Mesenchymal stem cell (in vitro differentiated cells and primary cell): Measurements from ENCODE around the gene CEP170B.

ENCODE experiments used
- DNase-seq: peaks from one replicate; pipeline ENCODE4 v3.0.0-alpha.2; 2013
- H2AFZ ChIP-seq: one replicate; pipeline ENCODE4 v1.6.1; 2013; ENCODE audit warnings: low read depth, mild to moderate bottlenecking, control low read depth, inconsistent platforms, low read length, moderate library complexity
- H2AK5ac ChIP-seq: 2 replicates; pipeline ENCODE4 v1.6.1; 2013; ENCODE audit warnings: low read length, moderate library complexity, mild to moderate bottlenecking, inconsistent platforms; ENCODE audit not compliant: severe bottlenecking
- H2BK120ac ChIP-seq: one replicate; pipeline ENCODE4 v1.6.1; 2013; ENCODE audit warnings: low read depth, mild to moderate bottlenecking, inconsistent platforms, low read length, moderate library complexity
- H2BK12ac ChIP-seq, 2 experiments: one replicate each; pipeline ENCODE4 v1.6.1; 2013; ENCODE audit warnings: inconsistent platforms in 2 of 2, low read length in 2 of 2, mild to moderate bottlenecking in 2 of 2, moderate library complexity in 2 of 2, control low read depth in 1 of 2
- H2BK15ac ChIP-seq: one replicate; pipeline ENCODE4 v1.6.1; 2013; ENCODE audit warnings: mild to moderate bottlenecking, low read depth, inconsistent platforms; ENCODE audit not compliant: poor library complexity, severe bottlenecking
- H2BK5ac ChIP-seq: 2 replicates; pipeline ENCODE4 v1.6.1; 2013; ENCODE audit warnings: low read depth, mild to moderate bottlenecking, low read length, control low read depth, inconsistent platforms; ENCODE audit not compliant: poor library complexity, severe bottlenecking
- H3K14ac ChIP-seq, 2 experiments: one replicate each; pipeline ENCODE4 v1.6.1; 2013; ENCODE audit warnings: inconsistent platforms in 2 of 2, low read length in 2 of 2, control low read depth in 1 of 2, mild to moderate bottlenecking in 1 of 2, moderate library complexity in 1 of 2
- H3K18ac ChIP-seq, 2 experiments: one replicate each; pipeline ENCODE4 v1.6.1; 2013; ENCODE audit warnings: inconsistent platforms in 2 of 2, low read length in 2 of 2, control low read depth in 1 of 2, low read depth in 1 of 2, mild to moderate bottlenecking in 1 of 2
- H3K23ac ChIP-seq, 2 experiments: one replicate each; pipeline ENCODE4 v1.6.1; 2013; ENCODE audit warnings: inconsistent platforms in 2 of 2, low read length in 2 of 2, mild to moderate bottlenecking in 2 of 2, moderate library complexity in 2 of 2, control low read depth in 1 of 2
- H3K27ac ChIP-seq: 2 replicates; pipeline ENCODE4 v1.5.1; 2013; ENCODE audit warnings: mild to moderate bottlenecking, moderate library complexity, low read length, control low read depth, inconsistent platforms; ENCODE audit not compliant: poor library complexity, severe bottlenecking
- H3K27me3 ChIP-seq, 2 experiments: 2 replicates each; pipeline versions ENCODE4 v1.6.1 to v1.7.0; 2013; ENCODE audit warnings: low read length in 2 of 2, mild to moderate bottlenecking in 2 of 2, moderate library complexity in 2 of 2, control low read depth in 1 of 2, inconsistent platforms in 1 of 2; ENCODE audit not compliant: control insufficient read depth in 1 of 2, insufficient read depth in 1 of 2
- H3K36me3 ChIP-seq, 2 experiments: 2 replicates each; pipeline versions ENCODE4 v1.6.1 to v1.7.0; 2013; ENCODE audit warnings: low read length in 2 of 2, control low read depth in 1 of 2, inconsistent platforms in 1 of 2, low read depth in 1 of 2, mild to moderate bottlenecking in 1 of 2; ENCODE audit not compliant: insufficient read depth in 2 of 2, control insufficient read depth in 1 of 2
- H3K4ac ChIP-seq, 2 experiments: one replicate each; pipeline ENCODE4 v1.6.1; 2013; ENCODE audit warnings: inconsistent platforms in 2 of 2, low read length in 2 of 2, mild to moderate bottlenecking in 2 of 2, moderate library complexity in 2 of 2, control low read depth in 1 of 2, low read depth in 1 of 2
- H3K4me1 ChIP-seq: 2 replicates; pipeline ENCODE4 v1.6.1; 2013; ENCODE audit warnings: low read depth, low read length, control low read depth; ENCODE audit not compliant: control insufficient read depth, insufficient read depth
- H3K4me2 ChIP-seq: 2 replicates; pipeline ENCODE4 v1.6.1; 2013; ENCODE audit warnings: low read length, mild to moderate bottlenecking, inconsistent platforms; ENCODE audit not compliant: poor library complexity, severe bottlenecking
- H3K4me3 ChIP-seq, 2 experiments: 2 replicates each; pipeline versions ENCODE4 v1.5.1 to v1.7.0; 2013; ENCODE audit warnings: low read length in 2 of 2, mild to moderate bottlenecking in 2 of 2, control low read depth in 1 of 2, low read depth in 1 of 2; ENCODE audit not compliant: insufficient read depth in 1 of 2
- H3K79me1 ChIP-seq: replicated peaks from 2 replicates; pipeline ENCODE4 v1.6.1; 2013; ENCODE audit warnings: mild to moderate bottlenecking, control low read depth, low read length, inconsistent platforms; ENCODE audit not compliant: poor library complexity, severe bottlenecking
- H3K9ac ChIP-seq: 2 replicates; pipeline ENCODE4 v1.7.0; 2013; ENCODE audit warnings: mild to moderate bottlenecking, low read length, moderate library complexity
- H3K9me3 ChIP-seq: 2 replicates; pipeline ENCODE4 v1.7.0; 2013; ENCODE audit warnings: mild to moderate bottlenecking, low read length; ENCODE audit not compliant: control insufficient read depth
- H4K8ac ChIP-seq: one replicate; pipeline ENCODE4 v1.6.1; 2013; ENCODE audit warnings: inconsistent platforms, mild to moderate bottlenecking, low read length, moderate library complexity
- H4K91ac ChIP-seq: one replicate; pipeline ENCODE4 v1.6.1; 2013; ENCODE audit warnings: mild to moderate bottlenecking, low read length, inconsistent platforms
- WGBS: methylation state at CpG from one replicate; pipeline ENCODE4 v1.1.7; 2013; ENCODE audit warnings: mixed read lengths; 5-methylcytosine and 5-hydroxymethylcytosine counted together

CEP170B gene

DNA sequence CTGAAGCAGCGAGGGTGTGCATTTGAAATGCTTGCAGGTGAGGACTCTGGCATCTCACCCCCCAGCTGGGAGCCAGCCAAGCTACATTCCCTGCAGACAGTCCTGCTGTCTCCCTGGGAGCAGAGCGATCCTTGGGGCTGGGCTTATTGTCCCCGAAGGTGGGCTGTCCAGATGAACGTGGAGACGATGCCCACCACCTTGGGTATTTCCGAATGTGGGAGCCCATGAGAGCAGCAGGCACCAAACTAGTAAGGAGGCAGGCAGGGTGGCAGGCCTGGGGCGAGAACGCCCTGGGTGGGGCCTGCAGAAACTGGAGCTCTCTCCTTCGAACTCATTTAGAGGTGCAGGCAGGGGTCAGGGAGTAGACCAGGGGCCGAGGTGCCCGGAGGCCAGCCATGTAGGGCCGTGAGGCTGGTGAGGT lies 45.7 kb upstream of the CEP170B start:
- Histone ChIP-seq H3K14ac (no peak overlapping the region), H3K27ac (no peak overlapping the region)
- WGBS = 96% methylated on average over 12 of the region's 12 CpGs

DNA sequence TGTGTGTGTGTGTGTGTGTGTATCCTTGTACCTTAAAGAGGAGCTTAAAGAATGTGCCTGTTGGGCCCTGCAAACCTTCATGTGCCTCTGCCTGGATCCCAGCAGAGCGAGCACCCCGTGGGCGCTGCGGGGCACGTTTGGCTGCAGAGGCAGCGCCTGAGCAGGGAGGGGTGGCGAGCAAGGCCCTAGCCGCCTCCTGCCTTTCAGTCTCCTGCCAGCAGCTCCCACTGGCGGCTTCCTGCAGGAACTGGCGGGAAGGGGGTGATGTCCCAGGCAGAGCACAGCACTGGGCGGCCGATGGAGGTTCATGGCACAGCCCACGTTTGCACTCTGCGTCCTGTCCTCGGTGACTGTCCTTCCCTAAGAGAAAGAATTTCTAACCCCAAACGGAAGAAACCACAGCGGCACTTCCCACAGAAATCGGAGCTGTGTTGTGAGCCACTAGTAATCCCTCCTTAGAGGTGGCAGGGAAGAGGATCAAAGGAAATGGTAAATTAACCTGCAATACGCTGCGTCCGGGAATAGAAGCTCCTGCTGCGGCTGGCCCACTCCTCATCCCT lies 44.3 kb upstream of the CEP170B start:
- H3K18ac ChIP-seq = no peak overlapping the region
- no peak overlapping the region for H3K14ac ChIP-seq
- no peak overlapping the region for H2BK120ac ChIP-seq
- no peak overlapping the region for H3K4me2 ChIP-seq
- H3K4me1 ChIP-seq = peaks cover 16% of the 10 kb centered on the region
- no peak overlapping the region for H3K27ac ChIP-seq
- H4K8ac ChIP-seq = peak overlapping the region; percentile 72
- peaks cover 9% of the 10 kb centered on the region for H3K9me3 ChIP-seq
- no peak overlapping the region for H3K4me3 ChIP-seq
- no peak overlapping the region for H2BK15ac ChIP-seq
- H3K4ac ChIP-seq = no peak overlapping the region
- H2AK5ac ChIP-seq = no peak overlapping the region
- H2AFZ ChIP-seq = no peak overlapping the region
- H3K36me3 ChIP-seq = peaks cover 7% of the 10 kb centered on the region in 2 experiments
- H3K79me1 ChIP-seq = peaks cover 3% of the 10 kb centered on the region
- no peak overlapping the region for H2BK5ac ChIP-seq
- H4K91ac ChIP-seq = peak overlapping the region; percentile 52
- H3K23ac ChIP-seq = no peak overlapping the region
- 33% methylated on average over 21 of the region's 22 CpGs for WGBS
- peak; percentile 76 for DNase-seq
- H3K9ac ChIP-seq = peak overlapping the region; percentile 32
- no peak overlapping the region for H2BK12ac ChIP-seq
- no peaks in the 10 kb centered on the region for H3K27me3 ChIP-seq

More for the DNA sequence above, 45.7 kb upstream of the CEP170B start:
- H3K36me3 ChIP-seq = peaks cover 7% of the 10 kb centered on the region in 2 experiments
- no peak overlapping the region for H3K4me3 ChIP-seq
- H2AK5ac ChIP-seq = no peak overlapping the region
- no peak overlapping the region for H2AFZ ChIP-seq
- no peak overlapping the region for H2BK12ac ChIP-seq
- DNase-seq = no peak
- no peak overlapping the region for H2BK120ac ChIP-seq
- H3K18ac ChIP-seq = no peak overlapping the region
- H4K91ac ChIP-seq = no peak overlapping the region
- H2BK5ac ChIP-seq = no peak overlapping the region
- H3K23ac ChIP-seq = no peak overlapping the region
- no peak overlapping the region for H3K9ac ChIP-seq
- peaks cover 5% of the 10 kb centered on the region for H3K79me1 ChIP-seq
- H3K27me3 ChIP-seq = no peaks in the 10 kb centered on the region
- peaks cover 5% of the 10 kb centered on the region for H3K9me3 ChIP-seq
- peaks cover 17% of the 10 kb centered on the region for H3K4me1 ChIP-seq
- no peak overlapping the region for H3K4me2 ChIP-seq
- peak overlapping the region; percentile 48 for H4K8ac ChIP-seq
- peak overlapping the region; percentile 52 for H2BK15ac ChIP-seq
- H3K4ac ChIP-seq = no peak overlapping the region

- H3K9ac ChIP-seq = peak overlapping the region; percentile 32
- peak overlapping the region in 1 of 2 experiments; percentile 64 for H3K4ac ChIP-seq
- H3K18ac ChIP-seq = peak overlapping the region in 1 of 2 experiments; percentile 56
- H2BK5ac ChIP-seq = no peak overlapping the region
- peaks cover 18% of the 10 kb centered on the region for H3K4me1 ChIP-seq
- no peak overlapping the region for H2AFZ ChIP-seq
- H3K4me3 ChIP-seq = no peak overlapping the region
- H3K36me3 ChIP-seq = peaks cover 7% of the 10 kb centered on the region in 2 experiments
- H2BK120ac ChIP-seq = no peak overlapping the region
- peak overlapping the region in 1 of 2 experiments; percentile 38 for H2BK12ac ChIP-seq
- no peak overlapping the region for H2BK15ac ChIP-seq
- H4K91ac ChIP-seq = peak overlapping the region; percentile 52
- peaks cover 9% of the 10 kb centered on the region for H3K9me3 ChIP-seq
- no peak overlapping the region for H2AK5ac ChIP-seq
- H4K8ac ChIP-seq = peak overlapping the region; percentile 50
- no peak overlapping the region for H3K27ac ChIP-seq
- WGBS = 83% methylated on average over 23 of the region's 23 CpGs
- H3K23ac ChIP-seq = no peak overlapping the region
- H3K27me3 ChIP-seq = no peaks in the 10 kb centered on the region
- no peak overlapping the region for H3K4me2 ChIP-seq
- H3K14ac ChIP-seq = peak overlapping the region in 1 of 2 experiments; percentile 62
- peaks cover 3% of the 10 kb centered on the region for H3K79me1 ChIP-seq
- peak; percentile 33 for DNase-seq
These were observed 43.7 kb upstream of the CEP170B start for GRCh38 chr14:104821229-104821945.

GRCh38 chr14:104821971-104822608 lies 43.0 kb upstream of the CEP170B start:
- peaks cover 19% of the 10 kb centered on the region for H3K4me1 ChIP-seq
- no peak overlapping the region for H2BK15ac ChIP-seq

More at GRCh38 chr14:104821971-104822608, 43.0 kb upstream of the CEP170B start:
- no peak overlapping the region for H3K4me3 ChIP-seq
- no peak overlapping the region for H4K8ac ChIP-seq
- H2AFZ ChIP-seq = no peak overlapping the region
- H2BK12ac ChIP-seq = no peak overlapping the region
- H4K91ac ChIP-seq = no peak overlapping the region
- H3K14ac ChIP-seq = no peak overlapping the region
- DNase-seq = no peak
- 89% methylated on average over 27 of the region's 27 CpGs for WGBS
- no peak overlapping the region for H2BK120ac ChIP-seq
- peaks cover 0 to under 1% of the 10 kb centered on the region in 2 experiments for H3K27me3 ChIP-seq
- H2BK5ac ChIP-seq = no peak overlapping the region
- H2AK5ac ChIP-seq = no peak overlapping the region
- peaks cover 7% of the 10 kb centered on the region in 2 experiments for H3K36me3 ChIP-seq
- H3K79me1 ChIP-seq = no peaks in the 10 kb centered on the region
- no peak overlapping the region for H3K4me2 ChIP-seq
- H3K18ac ChIP-seq = no peak overlapping the region
- no peak overlapping the region for H3K27ac ChIP-seq
- H3K4ac ChIP-seq = no peak overlapping the region
- no peak overlapping the region for H3K23ac ChIP-seq
- H3K9me3 ChIP-seq = peaks cover 9% of the 10 kb centered on the region
- no peak overlapping the region for H3K9ac ChIP-seq
